ENCODE measurements around the gene LCLAT1. TPM values are rescaled to one million over a fixed set of nuclear protein-coding genes. Genes with fewer than 3 reads are reported as not detected.

Gene LCLAT1
- total RNA-seq, 1 experiment from 2014 or later = 32.9 TPM

DNA sequence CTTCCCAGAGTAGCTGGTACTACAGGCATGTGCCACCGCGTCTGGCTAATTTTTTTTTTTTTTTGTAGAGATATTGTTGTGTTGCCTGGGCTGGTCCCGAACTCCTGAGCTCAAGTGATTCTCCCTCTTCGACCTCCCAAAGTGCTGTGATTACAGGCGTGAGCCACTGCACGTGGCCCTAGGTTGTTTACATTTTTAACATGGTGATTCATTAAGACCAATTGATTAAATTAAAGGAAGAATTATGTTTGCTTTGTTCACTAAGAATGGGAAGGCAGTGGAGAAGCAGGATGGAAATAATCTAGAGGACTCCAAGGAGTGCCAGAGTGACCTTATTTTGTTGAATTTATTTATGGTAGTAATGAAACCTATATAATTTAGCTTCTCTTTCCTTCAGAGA is 7.5 kb downstream of the LCLAT1 start:
- DNase-seq = no peak
- H3K79me2 ChIP-seq (ENCODE audit: insufficient read depth, low read length) = peaks cover 7% of the 10 kb centered on the region; the same call in 1 of the 2 replicates
- H4K8ac ChIP-seq (replicated peaks; ENCODE audit: insufficient read length, low read depth, low read length) = no peak overlapping the region
- peaks cover 6 to 7% of the 10 kb centered on the region in 2 experiments; a peak in 4 of 5 replicates for H3K9me3 Mint-ChIP-seq
- peaks cover 6% of the 10 kb centered on the region for H3K79me1 ChIP-seq (ENCODE audit: insufficient read depth, low read depth, low read length, poor library complexity, severe bottlenecking)
- H4K5ac ChIP-seq (ENCODE audit: insufficient read length, low read depth, low read length) = no peak overlapping the region
- H4K91ac ChIP-seq (ENCODE audit: insufficient read length, low read depth, low read length) = no peak overlapping the region
- no peak overlapping the region for H3T11ph ChIP-seq (ENCODE audit: low read length)
- H2BK12ac ChIP-seq (ENCODE audit: insufficient read length, low read depth, low read length) = no peak overlapping the region
- WGBS (ENCODE audit: extremely low coverage, insufficient read length, low lambda C conversion rate) = no CpG with 5 or more reads among the region's 6 CpGs
- peaks cover 47 to 53% of the 10 kb centered on the region in 2 experiments for H3K4me1 Mint-ChIP-seq
- no peaks in the 10 kb centered on the region for H3K9me3 ChIP-seq (ENCODE audit: control insufficient read depth, low read depth, low read length)
- H3K4ac ChIP-seq (ENCODE audit: low read depth, low read length) = no peak overlapping the region
- H3K18ac ChIP-seq (ENCODE audit: insufficient read length, low read depth, low read length) = no peak overlapping the region
- no peak overlapping the region for H2BK120ac ChIP-seq (ENCODE audit: low read depth, low read length, poor library complexity, severe bottlenecking)
- H3K36me3 Mint-ChIP-seq (ENCODE audit: insufficient read depth in 1 of 3, low read depth in 3 of 3) = peaks cover 3 to 13% (median 6%) of the 10 kb centered on the region in 3 experiments; a peak in 6 of 7 replicates
- no peaks in the 10 kb centered on the region for H3K27me3 Mint-ChIP-seq (ENCODE audit: low read depth)
- no peak overlapping the region for H2BK15ac ChIP-seq (ENCODE audit: low read depth, low read length)
- TF ChIP-seq, protein P1, sequence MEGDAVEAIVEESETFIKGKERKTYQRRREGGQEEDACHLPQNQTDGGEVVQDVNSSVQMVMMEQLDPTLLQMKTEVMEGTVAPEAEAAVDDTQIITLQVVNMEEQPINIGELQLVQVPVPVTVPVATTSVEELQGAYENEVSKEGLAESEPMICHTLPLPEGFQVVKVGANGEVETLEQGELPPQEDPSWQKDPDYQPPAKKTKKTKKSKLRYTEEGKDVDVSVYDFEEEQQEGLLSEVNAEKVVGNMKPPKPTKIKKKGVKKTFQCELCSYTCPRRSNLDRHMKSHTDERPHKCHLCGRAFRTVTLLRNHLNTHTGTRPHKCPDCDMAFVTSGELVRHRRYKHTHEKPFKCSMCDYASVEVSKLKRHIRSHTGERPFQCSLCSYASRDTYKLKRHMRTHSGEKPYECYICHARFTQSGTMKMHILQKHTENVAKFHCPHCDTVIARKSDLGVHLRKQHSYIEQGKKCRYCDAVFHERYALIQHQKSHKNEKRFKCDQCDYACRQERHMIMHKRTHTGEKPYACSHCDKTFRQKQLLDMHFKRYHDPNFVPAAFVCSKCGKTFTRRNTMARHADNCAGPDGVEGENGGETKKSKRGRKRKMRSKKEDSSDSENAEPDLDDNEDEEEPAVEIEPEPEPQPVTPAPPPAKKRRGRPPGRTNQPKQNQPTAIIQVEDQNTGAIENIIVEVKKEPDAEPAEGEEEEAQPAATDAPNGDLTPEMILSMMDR (conservative IDR thresholded peaks at IDR 0.05) = no peak
- no peak overlapping the region for H2AFZ ChIP-seq (ENCODE audit: low read length)
- H3K23ac ChIP-seq (ENCODE audit: insufficient read length, low read depth, low read length) = no peak overlapping the region
- no peak overlapping the region for H2BK5ac ChIP-seq (ENCODE audit: insufficient read length, low read length)
- no peak overlapping the region for H2AK5ac ChIP-seq (ENCODE audit: insufficient read length, low read length)
- H3K27ac ChIP-seq (ENCODE audit: insufficient read length, low read depth, low read length) = no peak overlapping the region
- H3K27me3 ChIP-seq (ENCODE audit: insufficient read depth, low read length) = no peaks in the 10 kb centered on the region
- H3K27ac Mint-ChIP-seq = peak overlapping the region in 1 of 3 experiments; percentile 27; a peak in 1 of 7 replicates
- no peak overlapping the region for H3K4me3 Mint-ChIP-seq
- no peak overlapping the region for H3K56ac ChIP-seq (ENCODE audit: insufficient read length, low read depth, low read length)
- peaks cover 13% of the 10 kb centered on the region for H3K4me1 ChIP-seq (ENCODE audit: insufficient read depth, low read length)
- H3K23me2 ChIP-seq (ENCODE audit: insufficient read length, low read depth, low read length, poor library complexity, severe bottlenecking) = no peaks in the 10 kb centered on the region
- no peak overlapping the region for H3K9ac ChIP-seq (ENCODE audit: extremely low read depth, insufficient read length, low read length)
- H3K14ac ChIP-seq (ENCODE audit: insufficient read depth, low read length) = no peak overlapping the region
- no peak overlapping the region for H2BK20ac ChIP-seq (ENCODE audit: low read depth, low read length, poor library complexity, severe bottlenecking)
- H4K20me1 ChIP-seq (ENCODE audit: control insufficient read depth, insufficient read depth, insufficient read length) = no peaks in the 10 kb centered on the region
- no peak overlapping the region for H3K4me2 ChIP-seq (ENCODE audit: insufficient read depth, insufficient read length, low read length)

Measured in H9 (cell line).